GM18870 (cell line): ENCODE measurements around the gene KRT80.

Source experiments
- ATAC-seq: cut with Tn5 transposase; IDR thresholded peaks from one replicate; pipeline ENCODE4 v1.9.1; 2021; ENCODE audit warnings: moderate library complexity; ENCODE audit not compliant: unreplicated experiment

Gene KRT80

DNA sequence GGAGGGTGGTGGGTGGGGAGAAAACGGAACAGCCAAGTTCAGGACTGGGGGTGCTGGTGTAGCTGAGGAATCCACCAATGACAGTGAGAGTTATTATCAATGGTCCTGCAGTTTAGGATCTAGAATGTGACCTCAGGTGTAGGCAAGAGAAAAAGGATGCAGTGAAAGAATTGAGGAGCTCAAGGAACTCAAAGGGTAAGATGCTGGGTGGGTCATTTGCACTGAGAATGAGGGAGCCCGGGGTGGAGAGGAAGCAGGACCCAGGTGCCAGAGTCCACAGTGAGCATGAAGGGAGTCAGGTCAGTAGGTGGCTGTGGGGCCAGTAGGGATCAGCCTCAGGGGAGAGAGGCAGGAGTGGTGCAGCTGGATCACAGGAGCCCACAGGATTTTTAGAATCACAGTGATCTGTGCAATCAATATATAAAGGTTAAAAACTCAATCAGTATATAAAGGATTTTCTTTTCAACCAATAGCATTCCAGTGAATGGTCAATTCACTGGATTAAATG is 38.1 kb upstream of the KRT80 start:
- no peak for ATAC-seq

DNA sequence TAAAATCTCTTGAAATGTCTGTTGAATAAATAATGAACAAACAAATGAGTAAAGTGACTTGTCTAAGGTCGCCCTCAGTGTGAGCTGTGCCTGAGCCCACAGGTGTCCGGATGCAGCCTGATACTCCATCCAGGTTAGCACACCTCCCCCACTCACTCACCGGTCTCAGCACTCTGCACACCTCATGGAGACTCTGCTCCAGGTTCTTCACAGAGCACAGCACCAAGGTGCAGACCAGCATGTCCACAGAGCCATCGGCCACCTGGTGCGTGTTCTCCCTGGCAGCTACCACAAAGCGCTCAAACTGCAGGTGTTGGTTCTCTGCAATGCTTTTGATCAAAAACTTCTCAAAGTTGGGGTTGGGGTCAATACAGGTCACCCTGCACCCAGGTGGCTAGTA is 37.1 kb upstream of the KRT80 start:
- no peak for ATAC-seq

DNA sequence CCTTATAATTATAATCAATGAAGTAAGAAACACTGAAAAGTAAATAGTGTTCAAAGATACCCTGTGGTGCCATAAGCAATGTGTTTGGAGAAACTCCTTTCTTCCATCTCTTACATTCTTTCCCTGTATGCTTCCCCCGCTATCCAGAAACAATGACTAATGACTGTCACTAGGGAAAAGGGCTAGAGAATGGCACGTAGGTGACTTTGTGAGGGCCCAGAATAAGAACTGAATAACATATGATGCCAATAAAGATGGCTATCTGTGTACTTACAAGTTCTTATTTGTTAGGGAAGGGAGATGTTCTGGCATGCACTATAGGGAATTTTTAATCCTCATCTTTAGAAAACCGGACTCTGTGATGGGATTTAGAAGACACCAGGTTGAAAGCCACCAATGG is 36.6 kb upstream of the KRT80 start:
- no peak for ATAC-seq

DNA sequence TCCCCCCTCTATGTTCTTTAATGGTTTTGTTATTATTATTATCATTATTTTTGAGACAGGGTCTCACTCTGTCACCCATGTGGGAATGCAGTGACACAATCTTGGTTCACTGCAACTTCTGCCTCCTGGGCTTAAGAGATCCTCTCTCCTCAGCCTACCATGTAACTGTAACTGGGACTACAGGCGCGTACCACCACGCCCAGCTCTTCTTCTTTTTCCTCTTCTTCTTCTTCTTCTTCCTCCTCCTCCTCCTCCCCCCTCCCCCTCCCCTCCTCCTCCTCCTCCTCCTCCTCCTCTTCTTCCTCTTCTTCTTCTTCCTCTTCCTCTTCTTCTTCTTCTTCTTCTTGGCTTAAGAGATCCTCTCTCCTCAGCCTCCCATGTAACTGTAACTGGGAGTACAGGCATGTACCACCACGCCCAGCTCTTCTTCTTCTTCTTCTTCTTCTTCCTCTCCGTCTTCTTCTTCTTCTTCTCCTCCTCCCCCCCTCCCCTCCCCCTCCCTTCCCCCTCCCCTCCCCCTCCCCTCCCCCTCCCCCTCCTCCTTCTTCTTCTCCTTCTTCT is 35.9 kb upstream of the KRT80 start:
- no peak for ATAC-seq

DNA sequence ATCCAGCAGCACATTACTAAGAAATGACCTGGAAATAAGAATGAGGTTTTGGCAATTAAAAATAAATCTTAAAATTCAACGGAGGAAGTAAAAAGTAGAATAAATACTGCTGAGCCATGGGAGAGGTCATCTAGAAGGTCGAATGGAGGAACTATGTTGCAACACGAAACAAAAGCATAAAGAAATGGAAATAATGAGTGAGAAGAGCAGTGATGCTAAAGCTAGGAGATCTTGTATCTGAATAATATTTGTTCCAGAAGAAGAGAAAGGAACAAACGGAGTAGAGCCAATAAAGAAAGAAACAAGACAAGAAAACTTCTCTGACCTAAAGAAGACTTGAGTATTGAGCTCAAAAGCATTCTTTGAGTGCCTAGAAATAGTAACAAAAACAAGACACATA is 34.6 kb upstream of the KRT80 start:
- ATAC-seq, result no peak

DNA sequence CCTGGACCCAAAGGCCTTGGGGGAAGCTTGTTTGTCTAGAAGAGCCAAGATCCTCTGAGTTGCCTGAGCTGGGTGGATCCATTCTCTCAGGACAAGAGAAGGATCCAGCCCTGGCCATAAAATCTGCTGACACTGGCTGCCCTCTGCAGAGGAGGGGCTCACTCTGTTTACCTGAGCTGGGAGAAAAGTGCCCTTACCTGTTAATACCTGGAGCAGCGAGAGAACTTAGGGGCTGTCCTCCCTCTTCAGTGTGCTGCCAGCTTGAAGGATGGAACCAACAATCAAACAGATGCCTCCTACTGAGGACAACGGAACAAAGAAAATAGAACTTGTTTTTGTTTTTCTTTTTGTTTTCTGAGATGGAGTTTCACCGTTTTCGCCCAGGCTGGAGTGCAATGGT is 33.9 kb upstream of the KRT80 start:
- no peak for ATAC-seq

DNA sequence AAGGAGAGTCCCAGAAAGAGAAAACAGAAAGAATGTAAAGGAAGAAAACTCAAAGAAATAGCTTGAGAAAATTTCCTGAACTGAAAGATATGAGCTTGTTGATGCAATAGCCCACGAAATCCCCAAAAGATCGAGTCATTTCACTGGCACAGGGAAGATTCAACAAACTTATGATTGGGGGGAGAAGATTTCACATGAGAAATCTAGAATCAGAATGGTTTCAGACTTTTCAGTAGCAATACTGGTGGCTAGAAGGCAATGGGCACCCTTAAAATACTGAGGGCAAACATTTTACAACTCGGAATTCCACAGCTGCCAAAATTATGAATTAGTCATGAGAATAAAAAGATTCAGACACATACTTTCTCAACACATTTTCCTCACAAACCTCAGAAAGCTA is 32.3 kb upstream of the KRT80 start:
- ATAC-seq, result no peak

DNA sequence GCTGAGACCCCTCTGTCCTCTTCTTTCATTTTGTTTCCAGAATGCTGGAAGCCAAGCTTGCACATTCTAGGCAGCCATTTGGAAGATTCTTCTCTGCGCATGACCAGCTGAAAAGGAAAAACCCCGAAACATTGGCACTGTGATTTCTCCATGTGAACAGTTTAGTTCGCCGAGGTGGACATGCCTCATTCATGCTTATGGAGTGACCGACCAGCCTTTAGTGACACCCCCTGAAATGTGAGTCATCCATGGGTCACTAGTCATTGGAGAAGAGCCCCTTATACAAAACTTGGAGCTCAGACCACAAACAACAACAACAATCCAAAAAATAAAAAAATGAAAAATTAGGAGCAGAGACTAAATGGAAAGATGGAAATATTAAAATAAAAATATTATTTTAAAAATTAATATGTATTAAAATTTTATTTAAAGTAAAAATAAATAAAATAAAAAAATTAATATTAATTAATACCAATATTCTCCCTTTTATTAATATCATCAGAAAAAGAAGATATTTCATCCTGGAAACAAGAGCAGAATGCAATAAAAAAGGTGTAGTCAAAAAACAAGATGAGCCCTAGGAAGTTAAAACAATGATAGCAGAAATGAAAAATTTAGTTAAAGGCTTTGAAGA is 31.7 kb upstream of the KRT80 start:
- ATAC-seq, result no peak

DNA sequence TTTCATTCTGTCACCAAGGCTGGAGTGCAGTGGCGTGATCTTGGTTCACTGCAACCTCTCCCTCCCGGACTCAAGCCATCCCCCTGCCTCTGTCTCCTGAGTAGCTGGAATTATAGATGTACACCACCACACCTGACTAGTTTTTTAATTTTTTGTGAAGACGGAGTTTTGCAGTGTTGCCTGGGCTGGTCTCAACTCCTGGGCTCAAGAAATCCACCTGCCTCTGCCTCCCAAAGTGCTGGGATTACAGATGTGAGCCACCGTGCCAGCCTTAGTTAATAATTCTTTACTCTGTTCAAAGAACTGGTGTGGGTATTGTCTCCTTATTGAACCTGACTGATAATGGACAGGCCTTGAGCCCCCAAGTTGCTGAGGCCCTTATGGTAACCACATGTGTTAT is 30.9 kb upstream of the KRT80 start:
- no peak for ATAC-seq

DNA sequence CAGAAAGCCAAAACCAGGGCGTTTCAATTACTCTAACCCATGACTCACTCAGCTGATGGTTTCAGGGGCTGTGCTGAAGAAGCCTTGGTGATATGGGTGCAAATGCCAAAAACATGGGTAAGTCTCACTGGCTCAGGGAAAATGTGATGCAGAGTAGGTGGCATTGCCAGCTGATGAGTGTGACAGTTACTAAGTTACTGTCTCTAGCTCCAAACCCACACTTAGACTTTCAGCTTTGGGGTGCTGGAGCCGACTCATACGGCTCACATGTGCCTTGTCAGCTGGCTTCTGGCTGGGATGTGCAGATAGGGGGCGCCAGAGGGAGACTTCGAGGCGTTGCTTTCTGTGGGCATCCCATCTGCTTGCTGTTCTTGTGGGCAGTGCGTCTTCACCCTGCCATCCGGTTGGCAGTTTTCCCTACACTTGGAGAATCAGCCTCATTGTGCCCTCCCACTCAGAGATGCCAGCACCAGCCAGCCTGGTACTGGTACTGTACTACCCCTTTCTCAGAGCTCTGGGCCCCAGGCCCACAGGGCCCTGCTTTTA is 30.2 kb upstream of the KRT80 start:
- ATAC-seq, result no peak

DNA sequence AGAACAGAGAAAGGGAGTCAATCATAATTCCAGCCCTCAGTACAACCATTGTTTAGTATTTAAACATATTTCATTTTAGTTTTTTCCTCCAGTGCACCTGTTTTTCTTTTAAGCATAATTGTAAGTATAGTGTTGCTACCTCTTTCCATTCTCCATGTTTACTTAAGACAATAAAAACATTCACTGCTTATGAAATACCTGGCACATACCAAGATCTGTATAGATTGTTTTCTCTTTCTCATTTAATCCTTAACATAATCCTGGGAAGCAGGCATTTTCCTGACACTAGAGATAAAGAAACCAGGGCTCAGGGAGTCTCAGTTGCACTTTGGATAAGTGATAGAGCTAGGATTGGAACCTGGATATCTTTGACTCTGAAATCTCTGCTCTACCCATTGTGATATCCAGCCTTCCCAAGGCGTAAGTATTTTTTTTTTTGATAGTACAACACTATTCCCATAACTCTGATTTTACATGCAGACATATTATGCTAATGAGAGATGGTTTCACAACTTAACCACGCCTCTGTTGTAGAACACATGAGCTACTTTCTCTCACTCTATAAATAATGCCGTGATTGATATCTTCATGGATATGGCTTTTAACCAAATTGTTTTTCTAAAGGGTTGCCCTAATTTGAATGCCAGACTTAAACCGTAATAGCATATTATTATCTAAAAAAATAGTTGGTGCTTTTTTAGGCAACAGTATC is 29.4 kb upstream of the KRT80 start:
- ATAC-seq, result no peak

DNA sequence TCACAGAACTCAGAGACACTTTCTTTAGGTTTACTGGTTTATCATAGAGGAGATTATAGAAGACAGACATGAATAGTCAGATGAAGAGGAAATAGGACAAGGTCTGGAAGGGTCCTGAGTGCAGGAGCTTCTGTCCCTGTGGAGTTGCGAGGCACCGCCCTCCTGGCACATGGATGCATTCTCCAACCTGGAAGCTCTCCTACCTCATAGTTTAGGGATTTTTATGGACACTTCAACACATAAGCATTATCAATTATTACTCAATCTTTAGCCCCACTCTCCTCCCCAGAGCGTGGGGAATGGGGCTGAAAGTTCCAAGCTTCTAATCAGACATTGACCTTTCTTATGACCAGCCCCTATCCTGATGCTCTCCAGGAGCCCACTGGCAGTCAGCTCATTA is 28.7 kb upstream of the KRT80 start:
- ATAC-seq, result no peak

DNA sequence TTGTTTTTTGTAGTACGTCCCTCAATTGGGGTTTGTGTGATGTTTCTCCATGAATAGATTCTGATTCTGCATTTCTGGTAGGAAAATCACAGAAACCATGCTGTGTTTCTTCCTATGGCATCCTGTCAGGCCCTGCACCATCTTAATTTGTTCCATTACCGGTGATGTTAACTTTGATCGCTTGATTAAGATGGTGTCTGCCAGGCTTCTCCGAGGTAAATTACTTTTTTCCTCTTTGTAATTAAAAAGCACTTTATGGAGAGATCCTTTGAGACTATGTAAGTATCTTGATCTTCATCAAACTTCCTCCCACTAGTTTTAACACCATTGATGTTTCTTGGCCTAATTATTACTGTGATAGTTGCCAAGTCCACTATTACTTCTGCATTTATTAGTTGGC is 26.2 kb upstream of the KRT80 start:
- no peak for ATAC-seq

DNA sequence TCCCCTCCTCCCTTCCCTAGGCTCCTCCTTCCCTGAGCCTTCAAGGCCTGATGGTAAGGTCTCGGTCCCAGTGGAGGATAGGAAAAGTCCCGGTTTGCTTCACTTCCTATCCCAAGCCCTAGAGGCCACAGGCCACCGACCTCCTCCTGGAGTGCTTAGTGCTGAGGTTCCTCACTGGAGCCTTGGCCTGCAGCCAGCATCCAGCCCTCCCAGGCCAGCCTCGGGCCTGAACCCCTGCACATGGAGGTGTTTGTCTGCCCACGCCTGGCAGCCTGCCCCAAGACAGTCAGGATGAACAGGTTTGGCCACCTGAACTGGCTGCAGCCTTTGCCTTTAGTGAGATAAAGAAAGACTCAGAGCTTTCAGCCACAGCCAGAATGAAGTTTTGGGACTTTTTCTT is 25.4 kb upstream of the KRT80 start:
- no peak for ATAC-seq

DNA sequence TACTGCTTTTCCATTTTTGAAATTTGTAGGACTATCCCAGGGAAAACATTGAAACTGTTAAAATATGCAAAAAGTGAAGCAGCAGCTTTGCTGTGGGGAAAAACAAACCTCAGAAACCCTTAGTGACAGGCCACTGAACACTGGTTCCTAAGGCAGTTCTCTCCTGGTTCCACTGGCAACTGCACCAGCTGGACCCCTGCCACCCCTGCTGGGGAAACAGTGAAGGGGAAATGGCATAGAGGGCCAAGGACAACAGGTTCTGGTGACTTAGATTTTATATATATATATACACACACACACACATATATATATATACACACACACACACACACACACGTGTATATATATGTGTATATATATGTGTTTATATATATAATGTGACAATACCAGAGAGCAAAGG is 25.0 kb upstream of the KRT80 start:
- no peak for ATAC-seq

DNA sequence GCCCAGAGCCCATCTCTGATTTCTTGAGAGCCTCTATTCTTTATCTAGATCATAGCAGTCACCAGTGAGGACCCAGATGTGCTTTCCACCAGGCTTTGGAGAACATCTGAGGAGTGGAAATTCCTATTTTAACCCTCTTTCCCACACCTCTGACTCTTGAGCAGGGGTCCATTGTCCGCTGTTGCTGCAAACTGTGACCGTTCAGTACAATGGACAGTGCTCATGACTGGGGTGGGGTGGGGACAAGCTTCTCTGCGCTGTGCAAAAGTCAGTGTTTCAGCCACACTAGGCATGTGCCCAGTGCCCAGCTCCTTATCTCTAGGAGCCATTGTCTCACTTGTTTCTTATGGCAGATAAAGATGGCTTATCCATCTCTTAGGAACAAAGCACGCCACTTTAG is 24.3 kb upstream of the KRT80 start:
- ATAC-seq, result no peak

DNA sequence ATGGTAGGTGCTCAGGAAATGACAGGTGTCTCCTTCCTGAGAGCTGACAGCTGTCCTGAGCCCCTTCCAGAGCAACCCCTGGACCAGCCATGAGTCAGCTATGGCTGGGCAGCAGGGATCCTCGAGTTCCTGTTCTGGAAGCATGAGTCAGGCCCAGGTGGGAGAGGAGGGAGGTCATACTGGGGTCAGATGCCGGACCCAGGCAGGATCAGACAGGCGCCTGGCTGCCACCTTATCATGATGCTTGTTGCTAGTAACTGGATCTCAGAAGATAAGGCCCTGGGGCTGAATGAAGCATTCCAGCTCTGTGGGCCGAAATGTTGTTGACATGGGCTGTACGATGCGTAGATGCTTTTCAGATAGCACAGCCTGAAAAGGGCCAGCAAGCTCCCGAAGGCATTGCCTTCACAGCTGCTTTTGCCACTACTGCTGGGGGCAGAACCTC is 23.8 kb upstream of the KRT80 start:
- ATAC-seq, result no peak

DNA sequence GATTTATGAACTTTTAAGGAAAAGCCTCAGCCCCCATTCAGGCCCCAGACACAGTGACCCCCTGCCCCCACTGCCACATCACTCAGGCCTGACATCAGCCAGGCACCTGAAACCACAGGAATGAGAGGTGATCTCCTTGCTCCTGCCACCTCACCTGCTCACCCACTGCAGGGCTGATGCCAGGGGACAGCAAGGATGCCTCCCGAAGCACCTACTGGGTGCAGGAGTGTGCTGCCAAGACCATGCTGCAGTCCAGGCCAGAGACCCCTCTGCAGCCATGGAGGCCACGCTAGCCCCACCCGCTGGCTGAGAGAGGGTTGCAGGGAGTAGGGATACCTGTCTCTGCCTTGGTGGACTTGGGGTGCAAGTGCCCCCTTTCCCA is 22.6 kb upstream of the KRT80 start:
- ATAC-seq, result no peak

DNA sequence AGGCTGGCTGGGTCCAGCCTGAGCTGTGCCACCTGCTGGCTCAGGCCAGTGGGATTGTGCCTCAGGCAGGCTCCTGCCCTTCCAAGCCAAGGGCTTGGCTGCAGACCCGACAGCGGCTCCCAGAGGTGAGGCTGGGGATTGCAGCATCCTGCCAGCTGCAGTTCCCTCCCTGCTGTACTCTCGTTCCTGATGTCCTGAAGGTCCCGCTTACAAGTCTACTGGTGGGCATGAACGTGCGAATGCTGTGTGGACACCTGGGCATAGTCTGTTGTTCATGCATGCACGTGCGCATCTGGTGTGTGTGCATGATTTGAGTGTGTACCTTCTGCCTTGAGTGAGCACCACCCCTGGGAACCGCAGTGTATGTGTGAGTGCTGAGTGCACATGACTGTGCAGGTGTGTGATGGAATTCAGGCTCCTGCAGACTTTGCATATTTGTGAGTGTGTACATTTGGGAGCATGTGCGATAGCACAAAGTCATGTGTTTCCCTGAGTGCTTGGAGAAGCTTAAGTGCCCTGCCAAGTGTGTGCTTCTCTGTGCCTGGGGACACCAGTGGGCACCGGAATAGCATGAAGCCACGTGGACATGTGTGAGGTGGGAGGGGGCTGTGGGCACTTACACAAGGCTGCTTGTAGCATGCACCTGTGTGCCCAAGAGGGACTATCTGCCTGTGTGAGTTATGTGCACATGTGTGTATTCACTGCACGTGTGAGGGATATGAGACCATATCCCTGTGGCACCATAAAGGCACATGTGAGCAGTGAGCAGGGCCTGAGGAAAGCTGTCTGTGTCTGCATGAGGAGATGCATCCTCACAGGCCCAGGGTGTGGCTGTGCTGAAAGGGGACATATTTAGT is 22.0 kb upstream of the KRT80 start:
- no peak for ATAC-seq

DNA sequence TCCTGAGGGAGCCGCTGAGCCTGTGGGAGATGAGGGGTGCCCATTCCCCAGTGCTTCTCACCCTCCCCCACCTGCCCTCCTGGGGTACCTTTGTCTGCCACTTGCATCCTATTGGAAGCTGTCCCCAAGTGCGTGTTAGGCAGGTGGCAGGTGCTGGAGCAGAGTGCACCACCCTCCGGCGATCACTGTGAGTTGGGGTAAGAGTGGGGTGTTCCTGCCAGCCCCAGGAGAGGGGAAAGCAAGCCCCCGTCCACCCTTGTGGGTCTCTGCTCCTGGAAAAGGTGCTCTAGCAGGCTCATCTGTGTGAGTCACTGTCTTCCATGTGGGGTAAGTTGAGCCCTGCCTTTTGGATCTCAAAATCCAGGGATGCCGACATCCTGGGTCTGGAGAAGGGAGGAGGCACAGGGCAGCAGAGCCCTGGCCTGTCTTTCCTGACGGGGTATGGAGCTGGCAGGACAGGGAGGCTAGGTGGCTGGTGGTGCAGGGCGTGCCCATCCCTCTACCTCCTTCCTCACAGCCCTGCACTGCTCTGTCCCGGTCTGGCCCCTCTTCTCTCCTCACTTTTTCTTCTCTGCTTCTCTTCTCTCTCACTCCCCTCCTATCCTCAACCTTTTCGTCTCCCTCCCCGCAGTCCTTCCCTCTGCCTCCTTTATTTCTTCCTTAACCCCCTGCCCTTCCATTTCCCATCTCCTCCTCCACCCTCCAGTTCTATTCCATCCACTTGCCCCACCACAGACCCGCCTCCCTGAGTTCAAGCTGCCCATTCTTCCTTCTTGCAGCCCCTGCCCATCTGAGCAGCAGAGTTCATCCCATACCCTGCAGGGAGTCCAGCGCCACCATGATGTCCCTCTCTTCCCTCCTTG is 21.1 kb upstream of the KRT80 start:
- ATAC-seq, result no peak
